A549 (cell line): ENCODE results near the gene PDXP.

Source experiments
- BHLHE40 ChIP-seq: IDR thresholded peaks from 2 replicates; pipeline ENCODE4 v1.6.1; 2012; ENCODE audit warnings: low read depth, low read length, inconsistent platforms
- FOSL2 ChIP-seq, 2 experiments: fragments of 450-650 bp in 1 of 2; fragments of >200 bp in 1 of 2; sonication (Bioruptor Twin) in 1 of 2; formaldehyde crosslinking; IDR thresholded peaks; 2 replicates each; pipeline versions ENCODE4 v1.5.0 to v1.6.1; 2016 to 2020; ENCODE audit warnings: mild to moderate bottlenecking in 1 of 2, moderate library complexity in 1 of 2
- JUN ChIP-seq, 2 experiments: fragments of >200 bp; sonication (Bioruptor Twin); formaldehyde crosslinking; IDR thresholded peaks; 2 replicates in 1 of 2; 3 replicates in 1 of 2; pipeline ENCODE4 v1.6.1; 2016 to 2017
- MYC ChIP-seq: IDR thresholded peaks from 2 replicates; pipeline ENCODE4 v1.6.1; 2012; ENCODE audit warnings: mild to moderate bottlenecking, inconsistent platforms, low read length, improper control_type of control experiment, borderline replicate concordance
- PHF8 ChIP-seq: fragments of 200-600 bp; sonication (generic); IDR thresholded peaks from 2 replicates; pipeline ENCODE4 v1.6.1; 2016; ENCODE audit warnings: low read depth, mild to moderate bottlenecking, antibody characterized with exemption, moderate library complexity, borderline replicate concordance
- POLR2A ChIP-seq: IDR thresholded peaks from 2 replicates; pipeline ENCODE4 v1.6.1; 2012; ENCODE audit warnings: mild to moderate bottlenecking, low read length
- RAD21 ChIP-seq, 2 experiments: fragments of >200 bp in 1 of 2; sonication (Bioruptor Twin) in 1 of 2; formaldehyde crosslinking in 1 of 2; IDR thresholded peaks in 1 of 2; conservative IDR thresholded peaks in 1 of 2; 2 replicates in 1 of 2; 3 replicates in 1 of 2; pipeline ENCODE4 v1.6.1; 2012 to 2018; ENCODE audit warnings: inconsistent platforms in 1 of 2
- RFX5 ChIP-seq: fragments of 450-650 bp; IDR thresholded peaks from 2 replicates; pipeline ENCODE4 v1.7.1; 2014; ENCODE audit warnings: antibody characterized with exemption, mild to moderate bottlenecking, moderate library complexity
- SMC3 ChIP-seq: fragments of >200 bp; sonication (Bioruptor Twin); formaldehyde crosslinking; IDR thresholded peaks from 3 replicates; pipeline ENCODE4 v1.6.1; 2018; ENCODE audit warnings: inconsistent platforms
- TF ChIP-seq, protein P1 (sequence below): fragments of 200-600 bp; sonication (generic); IDR thresholded peaks from 2 replicates; pipeline ENCODE4 v1.6.1; 2016; ENCODE audit warnings: antibody characterized with exemption, mild to moderate bottlenecking, moderate library complexity
- TF ChIP-seq, protein P2 (sequence below): fragments of >200 bp; sonication (Bioruptor Twin); formaldehyde crosslinking; IDR thresholded peaks from 3 replicates; pipeline ENCODE4 v1.5.1; 2016
- TF ChIP-seq, protein P3 (sequence below): IDR thresholded peaks from 2 replicates; pipeline ENCODE4 v1.6.1; 2012

DNA sequence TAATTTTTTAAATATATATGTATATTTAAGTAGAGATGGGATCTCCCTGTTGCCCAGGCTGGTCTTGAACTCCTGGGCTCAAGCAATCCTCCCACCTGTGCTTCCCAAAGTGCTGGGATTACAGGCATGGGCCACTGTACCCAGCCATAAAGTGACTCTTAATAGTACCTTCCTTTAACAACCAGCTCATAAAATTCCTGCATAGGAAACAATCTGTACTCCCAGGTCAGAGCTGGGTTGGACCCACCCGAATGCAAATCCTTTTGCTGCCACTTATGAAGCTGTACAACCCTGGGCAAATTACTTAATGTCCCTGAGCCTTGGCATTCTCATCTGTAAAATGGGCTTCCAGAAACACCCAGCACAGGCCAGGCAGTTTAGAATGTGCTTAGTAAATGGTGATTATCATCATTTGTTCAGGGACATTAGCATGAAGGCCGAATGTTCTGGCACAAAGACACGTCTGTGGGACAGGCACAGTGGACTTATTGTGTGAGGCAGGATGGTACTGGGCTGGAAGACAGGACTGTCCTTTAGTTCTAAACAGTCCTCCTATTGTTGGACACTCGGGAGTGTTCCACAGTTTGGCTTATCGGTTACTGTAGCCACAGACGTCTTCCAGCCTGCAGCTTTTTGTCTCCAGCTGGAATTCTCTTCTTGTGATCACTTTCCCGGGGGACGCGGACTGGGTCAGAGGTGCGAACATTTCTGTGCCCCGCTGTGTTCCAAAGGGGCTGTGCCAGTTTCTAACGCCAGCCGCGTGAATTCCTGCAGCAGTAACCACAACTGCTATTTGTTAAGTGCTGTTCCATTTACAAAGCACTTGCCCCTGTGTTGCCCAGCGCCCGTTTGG, 6.0 kb downstream of the PDXP start:
- TF ChIP-seq, protein P1, sequence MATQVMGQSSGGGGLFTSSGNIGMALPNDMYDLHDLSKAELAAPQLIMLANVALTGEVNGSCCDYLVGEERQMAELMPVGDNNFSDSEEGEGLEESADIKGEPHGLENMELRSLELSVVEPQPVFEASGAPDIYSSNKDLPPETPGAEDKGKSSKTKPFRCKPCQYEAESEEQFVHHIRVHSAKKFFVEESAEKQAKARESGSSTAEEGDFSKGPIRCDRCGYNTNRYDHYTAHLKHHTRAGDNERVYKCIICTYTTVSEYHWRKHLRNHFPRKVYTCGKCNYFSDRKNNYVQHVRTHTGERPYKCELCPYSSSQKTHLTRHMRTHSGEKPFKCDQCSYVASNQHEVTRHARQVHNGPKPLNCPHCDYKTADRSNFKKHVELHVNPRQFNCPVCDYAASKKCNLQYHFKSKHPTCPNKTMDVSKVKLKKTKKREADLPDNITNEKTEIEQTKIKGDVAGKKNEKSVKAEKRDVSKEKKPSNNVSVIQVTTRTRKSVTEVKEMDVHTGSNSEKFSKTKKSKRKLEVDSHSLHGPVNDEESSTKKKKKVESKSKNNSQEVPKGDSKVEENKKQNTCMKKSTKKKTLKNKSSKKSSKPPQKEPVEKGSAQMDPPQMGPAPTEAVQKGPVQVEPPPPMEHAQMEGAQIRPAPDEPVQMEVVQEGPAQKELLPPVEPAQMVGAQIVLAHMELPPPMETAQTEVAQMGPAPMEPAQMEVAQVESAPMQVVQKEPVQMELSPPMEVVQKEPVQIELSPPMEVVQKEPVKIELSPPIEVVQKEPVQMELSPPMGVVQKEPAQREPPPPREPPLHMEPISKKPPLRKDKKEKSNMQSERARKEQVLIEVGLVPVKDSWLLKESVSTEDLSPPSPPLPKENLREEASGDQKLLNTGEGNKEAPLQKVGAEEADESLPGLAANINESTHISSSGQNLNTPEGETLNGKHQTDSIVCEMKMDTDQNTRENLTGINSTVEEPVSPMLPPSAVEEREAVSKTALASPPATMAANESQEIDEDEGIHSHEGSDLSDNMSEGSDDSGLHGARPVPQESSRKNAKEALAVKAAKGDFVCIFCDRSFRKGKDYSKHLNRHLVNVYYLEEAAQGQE: no peak
- TF ChIP-seq MYC (no peak), RFX5 (no peak), POLR2A (no peak), RAD21 (conservative IDR thresholded peaks at IDR 0.05 in 1 of 2, IDR thresholded peaks at IDR 0.05 in 1 of 2) (no peak), BHLHE40 (no peak), FOSL2 (IDR thresholded peaks at IDR 0.05) (no peak), FOSL2 (CRISPR knock-in tag; IDR thresholded peaks at IDR 0.05) (no peak), SMC3 (no peak), PHF8 (no peak), JUN (IDR thresholded peaks at IDR 0.05) (no peak)
- TF ChIP-seq, protein P2, sequence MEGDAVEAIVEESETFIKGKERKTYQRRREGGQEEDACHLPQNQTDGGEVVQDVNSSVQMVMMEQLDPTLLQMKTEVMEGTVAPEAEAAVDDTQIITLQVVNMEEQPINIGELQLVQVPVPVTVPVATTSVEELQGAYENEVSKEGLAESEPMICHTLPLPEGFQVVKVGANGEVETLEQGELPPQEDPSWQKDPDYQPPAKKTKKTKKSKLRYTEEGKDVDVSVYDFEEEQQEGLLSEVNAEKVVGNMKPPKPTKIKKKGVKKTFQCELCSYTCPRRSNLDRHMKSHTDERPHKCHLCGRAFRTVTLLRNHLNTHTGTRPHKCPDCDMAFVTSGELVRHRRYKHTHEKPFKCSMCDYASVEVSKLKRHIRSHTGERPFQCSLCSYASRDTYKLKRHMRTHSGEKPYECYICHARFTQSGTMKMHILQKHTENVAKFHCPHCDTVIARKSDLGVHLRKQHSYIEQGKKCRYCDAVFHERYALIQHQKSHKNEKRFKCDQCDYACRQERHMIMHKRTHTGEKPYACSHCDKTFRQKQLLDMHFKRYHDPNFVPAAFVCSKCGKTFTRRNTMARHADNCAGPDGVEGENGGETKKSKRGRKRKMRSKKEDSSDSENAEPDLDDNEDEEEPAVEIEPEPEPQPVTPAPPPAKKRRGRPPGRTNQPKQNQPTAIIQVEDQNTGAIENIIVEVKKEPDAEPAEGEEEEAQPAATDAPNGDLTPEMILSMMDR: no peak
- TF ChIP-seq, protein P3, sequence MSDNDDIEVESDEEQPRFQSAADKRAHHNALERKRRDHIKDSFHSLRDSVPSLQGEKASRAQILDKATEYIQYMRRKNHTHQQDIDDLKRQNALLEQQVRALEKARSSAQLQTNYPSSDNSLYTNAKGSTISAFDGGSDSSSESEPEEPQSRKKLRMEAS: no peak
